Omental fat pad (tissue), 4 donors: ENCODE measurements around the gene ADGRD1. TPM values are rescaled to one million over a fixed set of nuclear protein-coding genes. Genes with fewer than 3 reads are reported as not detected.

Source experiments
- ATAC-seq: fragments of 150-250 bp; one replicate; pipeline ENCODE4 v1.9.1; 2016; ENCODE audit warnings: mild to moderate bottlenecking, moderate library complexity; ENCODE audit not compliant: low FRiP score
- DNase-seq: peaks from one replicate; pipeline ENCODE4 v3.0.0-alpha.2; 2019; ENCODE audit warnings: low spot score
- CTCF ChIP-seq, 3 donors: fragments of 450-650 bp; IDR thresholded peaks; one replicate each; pipeline ENCODE4 v1.5.1; 2016 to 2017; ENCODE audit warnings: antibody characterized with exemption in 3 of 3, mild to moderate bottlenecking in 3 of 3, moderate library complexity in 2 of 3
- total RNA-seq, 4 donors: library from RNA; depleted of rRNA; stranded (reverse); fragments of >200 nt; gene quantifications; one replicate each; pipeline ENCODE4 v1.1.0, GENCODE V29; 2016

ADGRD1 gene
- total RNA-seq, 4 donors from 2014 or later = 34.3 to 98.6 (median 52.4) TPM

- ATAC-seq (no peak), DNase-seq (no peak)
- no peak for TF ChIP-seq CTCF (IDR thresholded peaks at IDR 0.05)
Measured at GRCh38 chr12:130956456-130957303, 3.0 kb downstream of the ADGRD1 start.

- no peak for DNase-seq
- no peak for ATAC-seq
- TF ChIP-seq CTCF (IDR thresholded peaks at IDR 0.05) = no peak
Measured at GRCh38 chr12:130957304-130957621, 3.6 kb downstream of the ADGRD1 start.

GRCh38 chr12:130958557-130959140 is 4.9 kb downstream of the ADGRD1 start:
- DNase-seq = no peak
- no peak for TF ChIP-seq CTCF (IDR thresholded peaks at IDR 0.05)
- no peak for ATAC-seq

- ATAC-seq (no peak), DNase-seq (no peak)
- TF ChIP-seq CTCF (IDR thresholded peaks at IDR 0.05) = no peak
Measured at GRCh38 chr12:130959632-130960031, 5.9 kb downstream of the ADGRD1 start.

GRCh38 chr12:130960058-130960457 is 6.4 kb downstream of the ADGRD1 start:
- DNase-seq = no peak
- ATAC-seq = no peak
- no peak for TF ChIP-seq CTCF (IDR thresholded peaks at IDR 0.05)

GRCh38 chr12:130960787-130961186 is 7.1 kb downstream of the ADGRD1 start:
- TF ChIP-seq CTCF (IDR thresholded peaks at IDR 0.05) = no peak
- DNase-seq = no peak
- no peak for ATAC-seq

- ATAC-seq (no peak), DNase-seq (no peak)
Measured at GRCh38 chr12:130961921-130962451, 8.3 kb downstream of the ADGRD1 start.

More at GRCh38 chr12:130961921-130962451, 8.3 kb downstream of the ADGRD1 start:
- TF ChIP-seq CTCF (IDR thresholded peaks at IDR 0.05) = no peak
